Measurements from ENCODE around the gene ARPP21.

Gene ARPP21

GRCh38 chr3:35659768-35660167 lies 20.4 kb downstream of the ARPP21 start:
- Histone ChIP-seq H3K36me3 (replicated peaks; ENCODE audit: low read depth, low read length) (no peaks in the 10 kb centered on the region), H4K20me1 (ENCODE audit: insufficient read depth, low read length) (no peaks in the 10 kb centered on the region), H3K9me3 (ENCODE audit: insufficient read depth, low read length) (no peaks in the 10 kb centered on the region), H3K4me3 (ENCODE audit: low read length) (no peak overlapping the region), H3K27ac (ENCODE audit: low read length) (no peak overlapping the region), H3K9ac (ENCODE audit: low read length) (no peak overlapping the region), H3K27me3 (ENCODE audit: low read depth, low read length) (no peaks in the 10 kb centered on the region), H3K4me2 (ENCODE audit: low read length) (no peak overlapping the region), H2AFZ (ENCODE audit: low read depth, low read length) (no peak overlapping the region), H3K4me1 (ENCODE audit: low read length) (peaks cover 13% of the 10 kb centered on the region), H3K79me2 (ENCODE audit: low read length) (no peaks in the 10 kb centered on the region)
- TF ChIP-seq CTCF (IDR thresholded peaks at IDR 0.05; ENCODE audit: low read depth, low read length): peak; percentile 84
- TF ChIP-seq EZH2phosphoT487 (IDR thresholded peaks at IDR 0.05; ENCODE audit: low read depth): no peak

- H3K4me2 ChIP-seq (ENCODE audit: low read length): no peak overlapping the region
Measured at GRCh38 chr3:35663471-35663870, 24.1 kb downstream of the ARPP21 start.

GRCh38 chr3:35664460-35664919 lies 25.2 kb downstream of the ARPP21 start:
- H3K4me3 ChIP-seq (ENCODE audit: low read length): peak overlapping the region; percentile 32
- H3K9me3 ChIP-seq (ENCODE audit: insufficient read depth, low read length): no peaks in the 10 kb centered on the region
- no peak overlapping the region for H2AFZ ChIP-seq (ENCODE audit: low read depth, low read length)
- peaks cover 34% of the 10 kb centered on the region for H3K4me1 ChIP-seq (ENCODE audit: low read length)
- H3K9ac ChIP-seq (ENCODE audit: low read length): peak overlapping the region; percentile 1
- no peaks in the 10 kb centered on the region for H3K36me3 ChIP-seq (replicated peaks; ENCODE audit: low read depth, low read length)
- H4K20me1 ChIP-seq (ENCODE audit: insufficient read depth, low read length): no peaks in the 10 kb centered on the region
- H3K4me2 ChIP-seq (ENCODE audit: low read length): peak overlapping the region; percentile 47
- H3K27me3 ChIP-seq (ENCODE audit: low read depth, low read length): no peaks in the 10 kb centered on the region
- peak overlapping the region; percentile 17; the same call in 1 of the 2 replicates for H3K27ac ChIP-seq (ENCODE audit: low read length)
- TF ChIP-seq CTCF (IDR thresholded peaks at IDR 0.05; ENCODE audit: low read depth, low read length) (no peak), EZH2phosphoT487 (IDR thresholded peaks at IDR 0.05; ENCODE audit: low read depth) (no peak)
- no peaks in the 10 kb centered on the region for H3K79me2 ChIP-seq (ENCODE audit: low read length)

More at GRCh38 chr3:35663471-35663870, 24.1 kb downstream of the ARPP21 start:
- TF ChIP-seq CTCF (IDR thresholded peaks at IDR 0.05; ENCODE audit: low read depth, low read length) (no peak), EZH2phosphoT487 (IDR thresholded peaks at IDR 0.05; ENCODE audit: low read depth) (no peak)
- Histone ChIP-seq H3K79me2 (ENCODE audit: low read length) (no peaks in the 10 kb centered on the region), H4K20me1 (ENCODE audit: insufficient read depth, low read length) (no peaks in the 10 kb centered on the region), H3K9me3 (ENCODE audit: insufficient read depth, low read length) (no peaks in the 10 kb centered on the region), H3K27me3 (ENCODE audit: low read depth, low read length) (no peaks in the 10 kb centered on the region), H3K4me1 (ENCODE audit: low read length) (peaks cover 27% of the 10 kb centered on the region), H3K9ac (ENCODE audit: low read length) (no peak overlapping the region), H3K27ac (ENCODE audit: low read length) (no peak overlapping the region), H2AFZ (ENCODE audit: low read depth, low read length) (no peak overlapping the region), H3K36me3 (replicated peaks; ENCODE audit: low read depth, low read length) (no peaks in the 10 kb centered on the region), H3K4me3 (ENCODE audit: low read length) (no peak overlapping the region)

GRCh38 chr3:35665390-35666055 lies 26.2 kb downstream of the ARPP21 start:
- Histone ChIP-seq H3K36me3 (replicated peaks; ENCODE audit: low read depth, low read length) (no peaks in the 10 kb centered on the region), H2AFZ (ENCODE audit: low read depth, low read length) (no peak overlapping the region), H3K79me2 (ENCODE audit: low read length) (no peaks in the 10 kb centered on the region), H3K9ac (ENCODE audit: low read length) (no peak overlapping the region), H3K9me3 (ENCODE audit: insufficient read depth, low read length) (no peaks in the 10 kb centered on the region), H3K4me2 (ENCODE audit: low read length) (peak overlapping the region; percentile 47), H3K4me3 (ENCODE audit: low read length) (no peak overlapping the region), H4K20me1 (ENCODE audit: insufficient read depth, low read length) (no peaks in the 10 kb centered on the region), H3K27ac (ENCODE audit: low read length) (peak overlapping the region; percentile 17; the same call in 1 of the 2 replicates), H3K4me1 (ENCODE audit: low read length) (peaks cover 41% of the 10 kb centered on the region), H3K27me3 (ENCODE audit: low read depth, low read length) (no peaks in the 10 kb centered on the region)
- peak; percentile 11; the same call in 1 of the 2 replicates for TF ChIP-seq CTCF (IDR thresholded peaks at IDR 0.05; ENCODE audit: low read depth, low read length)
- no peak for TF ChIP-seq EZH2phosphoT487 (IDR thresholded peaks at IDR 0.05; ENCODE audit: low read depth)
